Endothelial cell of umbilical vein (primary cell): Measurements from ENCODE around the gene PACSIN2. TPM values are rescaled to one million over a fixed set of nuclear protein-coding genes. Genes with fewer than 3 reads are reported as not detected.

ENCODE experiments used
- BruUV-seq: library from RNA; stranded (reverse); fragments of 400-500 nt; replicated peaks from 2 replicates; lab custom pipeline; 2021; lab: Mats Ljungman, UMichigan
- CTCF ChIA-PET: fragments of 300-600, 350-600 bp; sonication (Branson Sonifier 250); formaldehyde crosslinking; loops from one replicate; lab custom pipeline; 2021; ENCODE audit warnings: antibody characterized with exemption, inconsistent platforms; lab: Charles Lee
- POLR2A ChIA-PET: fragments of 300-600, 350-600 bp; sonication (Branson Sonifier 250); formaldehyde crosslinking; loops from one replicate; lab custom pipeline; 2021; ENCODE audit warnings: antibody characterized with exemption, inconsistent platforms; lab: Charles Lee
- DNase-seq: peaks from one replicate; pipeline ENCODE4 v3.0.0-alpha.2; 2011; ENCODE audit warnings: low read depth, low spot score
- FAIRE-seq: peaks from 2 replicates; lab custom pipeline; 2011; peaks lifted over from hg19 to GRCh38; lab: Jason Lieb, UNC
- H2AFZ ChIP-seq: 2 replicates; pipeline ENCODE4 v1.6.0; 2012; ENCODE audit warnings: low read depth, low read length, control low read depth, inconsistent platforms
- H3K27ac ChIP-seq: 2 replicates; pipeline ENCODE4 v1.5.1; 2011; ENCODE audit warnings: low read depth, mild to moderate bottlenecking, control low read depth, low read length, moderate library complexity; ENCODE audit not compliant: insufficient read depth
- H3K27me3 ChIP-seq, 2 experiments: 2 replicates each; pipeline versions ENCODE4 v1.6.0 to v1.6.1; 2011; ENCODE audit warnings: low read length in 2 of 2, mixed read lengths in 1 of 2; ENCODE audit not compliant: control insufficient read depth in 2 of 2, insufficient read depth in 2 of 2
- H3K36me3 ChIP-seq, 2 experiments: 2 replicates in 1 of 2; 3 replicates in 1 of 2; pipeline ENCODE4 v1.5.1; 2011; ENCODE audit warnings: low read length in 2 of 2, mild to moderate bottlenecking in 1 of 2, moderate library complexity in 1 of 2; ENCODE audit not compliant: control insufficient read depth in 2 of 2, insufficient read depth in 2 of 2; ENCODE audit errors: extremely low read depth in 1 of 2
- H3K4me1 ChIP-seq: 3 replicates; pipeline ENCODE4 v1.5.1; 2011; ENCODE audit warnings: mild to moderate bottlenecking, low read length; ENCODE audit not compliant: control insufficient read depth, insufficient read depth; ENCODE audit errors: extremely low read depth
- H3K4me2 ChIP-seq: 2 replicates; pipeline ENCODE4 v1.6.1; 2011; ENCODE audit warnings: low read length, control low read depth, mixed read lengths; ENCODE audit not compliant: insufficient read depth
- H3K4me3 ChIP-seq, 3 experiments: fragments of 200-600 bp in 1 of 3; sonication (generic), shearing (Covaris generic) in 1 of 3; replicated peaks in 1 of 3; 2 replicates each; pipeline ENCODE4 v1.5.1; 2011 to 2016; ENCODE audit warnings: control low read depth in 3 of 3, low read length in 3 of 3, mild to moderate bottlenecking in 2 of 3, inconsistent platforms in 1 of 3, low read depth in 1 of 3, moderate library complexity in 1 of 3; ENCODE audit not compliant: insufficient read depth in 1 of 3
- H3K79me2 ChIP-seq: 2 replicates; pipeline ENCODE4 v1.6.0; 2012; ENCODE audit warnings: low read length, inconsistent platforms; ENCODE audit not compliant: control insufficient read depth, insufficient read depth
- H3K9ac ChIP-seq: replicated peaks from 2 replicates; pipeline ENCODE3; 2011; ENCODE audit warnings: low read length, control low read depth; ENCODE audit not compliant: insufficient read depth; ENCODE audit errors: extremely low read depth
- H3K9me1 ChIP-seq: replicated peaks from 3 replicates; pipeline ENCODE4 v1.6.0; 2011; ENCODE audit warnings: mild to moderate bottlenecking, low read length; ENCODE audit not compliant: control insufficient read depth, insufficient read depth; ENCODE audit errors: extremely low read depth
- H3K9me3 ChIP-seq: replicated peaks from 2 replicates; pipeline ENCODE4 v1.5.1; 2012; ENCODE audit warnings: low read length, inconsistent platforms; ENCODE audit not compliant: control insufficient read depth, insufficient read depth
- H4K20me1 ChIP-seq: replicated peaks from 2 replicates; pipeline ENCODE3; 2011; ENCODE audit warnings: mild to moderate bottlenecking, low read length; ENCODE audit not compliant: control insufficient read depth, insufficient read depth; ENCODE audit errors: extremely low read depth
- FOS ChIP-seq: IDR thresholded peaks from 2 replicates; pipeline ENCODE4 v1.6.1; 2011; ENCODE audit warnings: mild to moderate bottlenecking, low read length, moderate library complexity, borderline replicate concordance; ENCODE audit not compliant: insufficient read depth
- dilution Hi-C: fragments of 300-500 bp; cut with MboI; formaldehyde crosslinking; loops from one replicate; pipeline ENCODE4 v1.15.0; 2019; ENCODE audit warnings: low sequenced_read_pairs; ENCODE audit not compliant: extremely low pct_ligation_motif_present
- intact Hi-C: fragments of 100-400 bp; cut with micrococcal nuclease; formaldehyde crosslinking; loops from one replicate; pipeline ENCODE4 v1.10.0; 2022
- polyA plus RNA-seq, 4 experiments: library from polyadenylated mRNA; depleted of rRNA in 3 of 4; stranded (reverse) in 3 of 4; unstranded in 1 of 4; fragments of >200 nt; gene quantifications; 2 replicates each; pipeline versions ENCODE4 v1.2.1 to v1.2.3, GENCODE V29; 2011 to 2012; ENCODE audit warnings: missing spikeins in 1 of 4
- total RNA-seq: library from RNA; stranded (reverse); gene quantifications from 2 replicates; pipeline ENCODE4 v1.2.3, GENCODE V29; 2021
- TF ChIP-seq, protein P1 (sequence below): IDR thresholded peaks from 2 replicates; pipeline ENCODE4 v1.6.1; 2011; ENCODE audit not compliant: insufficient read depth, insufficient read length
- TF ChIP-seq, protein P2 (sequence below), 2 donors: IDR thresholded peaks; 1 replicate in 1 of 2; 2 replicates in 1 of 2; pipeline ENCODE4 v1.5.1; 2011; ENCODE audit warnings: low read length in 2 of 2, mild to moderate bottlenecking in 2 of 2, moderate library complexity in 2 of 2, control low read depth in 1 of 2, inconsistent platforms in 1 of 2, low read depth in 1 of 2; ENCODE audit not compliant: insufficient read depth in 1 of 2; ENCODE audit errors: extremely low read depth in 1 of 2

The PACSIN2 gene
- total and polyA plus RNA-seq, 2 donors (not counting 3 experiments of a cell fraction or from before 2014, with no cell fraction given): 46.2 to 64.5 TPM

DNA sequence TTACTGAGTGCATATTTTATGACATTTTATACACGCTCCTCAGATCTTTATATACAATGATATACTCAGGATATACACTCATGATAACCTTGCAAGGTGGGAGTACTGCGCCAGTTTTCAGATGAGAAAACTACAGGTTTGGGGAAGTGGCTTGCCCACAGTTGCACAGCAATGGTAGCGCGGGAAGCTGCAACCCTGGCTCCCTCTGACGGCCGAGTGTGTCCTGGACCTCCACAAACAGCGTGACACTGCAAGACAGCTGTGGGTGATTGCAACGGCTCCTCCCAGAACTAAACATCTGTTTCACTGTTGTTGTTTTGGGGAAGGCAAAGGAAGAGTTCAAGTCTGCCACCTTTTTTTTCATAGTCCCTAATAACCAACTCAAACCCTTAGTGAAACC, 47.0 kb downstream of the PACSIN2 start:
- POLR2A ChIA-PET: no interaction called here
- H3K4me2 ChIP-seq: no peak overlapping the region
- dilution Hi-C loops: no loop called here

DNA sequence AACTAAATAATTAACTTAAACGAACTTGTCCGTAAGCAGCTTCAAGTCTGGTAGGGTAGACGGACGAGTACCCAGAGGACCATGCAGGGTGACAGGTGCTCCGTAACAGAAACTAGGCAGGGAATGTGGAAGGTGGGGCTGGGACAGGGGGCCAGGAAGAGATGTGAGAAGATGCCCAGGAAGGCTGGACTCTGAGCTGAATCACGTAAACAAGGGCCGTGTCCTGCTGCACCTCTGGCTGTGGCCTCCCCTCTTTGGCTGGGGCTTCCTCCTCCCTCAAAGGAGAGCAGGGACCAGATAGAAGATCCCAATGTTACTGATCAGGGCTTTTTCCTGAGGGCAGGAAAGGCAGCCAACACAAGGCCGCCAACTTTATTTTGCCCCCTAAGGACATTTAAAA, 47.9 kb downstream of the PACSIN2 start:
- ChIA-PET CTCF (no interaction called here), POLR2A (no interaction called here)
- Histone ChIP-seq H3K79me2 (peaks cover 8% of the 10 kb centered on the region), H3K4me1 (no peaks in the 10 kb centered on the region), H4K20me1 (no peaks in the 10 kb centered on the region), H2AFZ (no peak overlapping the region), H3K9me1 (no peaks in the 10 kb centered on the region), H3K9me3 (no peaks in the 10 kb centered on the region), H3K9ac (no peak overlapping the region), H3K4me2 (no peak overlapping the region), H3K27ac (no peak overlapping the region), H3K27me3 (no peaks in the 10 kb centered on the region), H3K36me3 (no peaks in the 10 kb centered on the region), H3K4me3 (no peak overlapping the region)
- TF ChIP-seq, protein P1, sequence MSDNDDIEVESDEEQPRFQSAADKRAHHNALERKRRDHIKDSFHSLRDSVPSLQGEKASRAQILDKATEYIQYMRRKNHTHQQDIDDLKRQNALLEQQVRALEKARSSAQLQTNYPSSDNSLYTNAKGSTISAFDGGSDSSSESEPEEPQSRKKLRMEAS: no peak
- TF ChIP-seq FOS: no peak
- no peak for FAIRE-seq
- BruUV-seq: no TSS peak
- intact Hi-C loops: no loop called here
- dilution Hi-C loops: no loop called here
- DNase-seq: no peak

More for the DNA sequence above, 47.0 kb downstream of the PACSIN2 start:
- CTCF ChIA-PET: no interaction called here
- no TSS peak for BruUV-seq
- H3K9me3 ChIP-seq: no peaks in the 10 kb centered on the region
- FAIRE-seq (no peak), DNase-seq (no peak)
- H3K27me3 ChIP-seq: no peaks in the 10 kb centered on the region
- no peak overlapping the region for H3K4me3 ChIP-seq
- intact Hi-C loops: no loop called here
- H3K36me3 ChIP-seq: no peaks in the 10 kb centered on the region
- H3K4me1 ChIP-seq: no peaks in the 10 kb centered on the region
- peaks cover under 1% of the 10 kb centered on the region for H4K20me1 ChIP-seq
- H3K9me1 ChIP-seq: no peaks in the 10 kb centered on the region
- H2AFZ ChIP-seq: no peak overlapping the region
- no peak overlapping the region for H3K9ac ChIP-seq
- TF ChIP-seq, protein P1: no peak
- TF ChIP-seq, protein P2, sequence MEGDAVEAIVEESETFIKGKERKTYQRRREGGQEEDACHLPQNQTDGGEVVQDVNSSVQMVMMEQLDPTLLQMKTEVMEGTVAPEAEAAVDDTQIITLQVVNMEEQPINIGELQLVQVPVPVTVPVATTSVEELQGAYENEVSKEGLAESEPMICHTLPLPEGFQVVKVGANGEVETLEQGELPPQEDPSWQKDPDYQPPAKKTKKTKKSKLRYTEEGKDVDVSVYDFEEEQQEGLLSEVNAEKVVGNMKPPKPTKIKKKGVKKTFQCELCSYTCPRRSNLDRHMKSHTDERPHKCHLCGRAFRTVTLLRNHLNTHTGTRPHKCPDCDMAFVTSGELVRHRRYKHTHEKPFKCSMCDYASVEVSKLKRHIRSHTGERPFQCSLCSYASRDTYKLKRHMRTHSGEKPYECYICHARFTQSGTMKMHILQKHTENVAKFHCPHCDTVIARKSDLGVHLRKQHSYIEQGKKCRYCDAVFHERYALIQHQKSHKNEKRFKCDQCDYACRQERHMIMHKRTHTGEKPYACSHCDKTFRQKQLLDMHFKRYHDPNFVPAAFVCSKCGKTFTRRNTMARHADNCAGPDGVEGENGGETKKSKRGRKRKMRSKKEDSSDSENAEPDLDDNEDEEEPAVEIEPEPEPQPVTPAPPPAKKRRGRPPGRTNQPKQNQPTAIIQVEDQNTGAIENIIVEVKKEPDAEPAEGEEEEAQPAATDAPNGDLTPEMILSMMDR (IDR thresholded peaks at IDR 0.05; ENCODE audit: extremely low read depth in 1 of 2, insufficient read depth in 1 of 2, low read depth in 1 of 2, low read length in 2 of 2): no peak
- H3K79me2 ChIP-seq: peaks cover 14% of the 10 kb centered on the region
- no peak overlapping the region for H3K27ac ChIP-seq
